SU-DHL-6 (cell line): Measurements from ENCODE around the gene KRT79.

Experiments used
- H2AFZ ChIP-seq: fragments of 200-600 bp; sonication (generic); 2 replicates; pipeline ENCODE4 v1.6.1; 2014; ENCODE audit warnings: low read depth, mild to moderate bottlenecking, moderate library complexity, mixed read lengths, antibody characterized with exemption, low read length; ENCODE audit not compliant: severe bottlenecking
- H3F3A ChIP-seq: fragments of 200-600 bp; shearing (Covaris generic); 2 replicates; pipeline ENCODE4 v1.6.0; 2016; ENCODE audit warnings: antibody characterized with exemption, mild to moderate bottlenecking; ENCODE audit not compliant: insufficient read depth
- H3K27ac ChIP-seq: fragments of 200-600 bp; sonication (generic); 2 replicates; pipeline ENCODE4 v1.5.1; 2016; ENCODE audit warnings: low read depth, mild to moderate bottlenecking, low read length, moderate library complexity, mixed read lengths
- H3K27me3 ChIP-seq: fragments of 200-600 bp; sonication (generic), shearing (Covaris generic); 2 replicates; pipeline ENCODE4 v1.6.0; 2014; ENCODE audit warnings: mild to moderate bottlenecking, low read length
- H3K36me3 ChIP-seq: fragments of 200-600 bp; sonication (generic); 2 replicates; pipeline ENCODE4 v1.6.1; 2014; ENCODE audit warnings: mild to moderate bottlenecking, low read length, mixed read lengths
- H3K4me2 ChIP-seq: fragments of 300-600, 200-600 bp; shearing (Covaris generic), sonication (generic); 2 replicates; pipeline ENCODE4 v1.6.0; 2014; ENCODE audit warnings: low read length, low read depth, mild to moderate bottlenecking; ENCODE audit not compliant: poor library complexity, severe bottlenecking
- H3K4me3 ChIP-seq: fragments of 200-600 bp; sonication (generic); 2 replicates; pipeline ENCODE4 v1.5.1; 2014; ENCODE audit warnings: antibody characterized with exemption, low read length, mild to moderate bottlenecking, mixed read lengths; ENCODE audit not compliant: insufficient read depth, poor library complexity, severe bottlenecking
- H3K79me2 ChIP-seq: fragments of 200-600 bp; sonication (generic); 2 replicates; pipeline ENCODE4 v1.6.1; 2014; ENCODE audit warnings: mild to moderate bottlenecking, low read length, moderate library complexity; ENCODE audit not compliant: insufficient read depth
- H3K9ac ChIP-seq: fragments of 200-600 bp; sonication (generic); 2 replicates; pipeline ENCODE4 v1.7.0; 2014; ENCODE audit warnings: mild to moderate bottlenecking, low read length
- H3K9me2 ChIP-seq: fragments of 200-600 bp; sonication (generic); replicated peaks from 2 replicates; pipeline ENCODE4 v1.6.1; 2014; ENCODE audit warnings: low read length; ENCODE audit not compliant: insufficient read depth
- H3K9me3 ChIP-seq: fragments of 200-600 bp; sonication (generic); 2 replicates; pipeline ENCODE4 v1.6.1; 2014; ENCODE audit warnings: low read length, mixed read lengths; ENCODE audit not compliant: insufficient read depth
- H4K20me1 ChIP-seq: fragments of 200-600 bp; sonication (generic); 2 replicates; pipeline ENCODE4 v1.6.1; 2014; ENCODE audit warnings: low read depth, mild to moderate bottlenecking, antibody characterized with exemption, low read length, moderate library complexity, mixed read lengths
- CTCF ChIP-seq: fragments of 200-600 bp; sonication (generic); IDR thresholded peaks from one replicate; pipeline ENCODE4 v1.5.1; 2017; ENCODE audit warnings: antibody characterized with exemption, mild to moderate bottlenecking, low read length, moderate library complexity; ENCODE audit not compliant: insufficient read depth, poor library complexity, severe bottlenecking
- EZH2phosphoT487 ChIP-seq: fragments of 200-600 bp; sonication (generic), shearing (Covaris generic); conservative IDR thresholded peaks from 2 replicates; pipeline ENCODE4 v1.6.1; 2018; ENCODE audit warnings: mild to moderate bottlenecking, antibody characterized with exemption, low read length, moderate library complexity, mixed read lengths

Gene KRT79

DNA sequence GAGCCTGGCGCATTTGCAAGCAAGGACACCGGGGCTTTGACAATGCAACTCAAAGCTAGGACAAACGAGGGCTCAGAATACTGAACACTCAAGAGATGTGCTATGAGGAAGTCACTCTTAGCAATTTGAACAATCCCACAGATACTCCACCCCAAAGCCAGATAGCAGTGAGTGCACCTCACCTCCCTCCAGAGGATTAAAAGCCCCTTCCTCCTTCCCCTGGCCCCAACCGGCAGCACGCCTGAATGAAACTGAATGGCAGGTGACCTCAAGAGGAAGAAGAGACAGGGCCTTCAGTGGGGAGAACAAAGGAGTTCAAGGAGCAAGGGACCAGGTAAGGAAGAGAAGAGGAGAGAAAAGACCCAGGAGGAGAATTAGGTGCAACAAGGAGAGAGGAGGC, 16.6 kb upstream of the KRT79 start:
- H3K27me3 ChIP-seq, result no peaks in the 10 kb centered on the region
- H3K27ac ChIP-seq, result no peak overlapping the region
- H3K9me3 ChIP-seq, result no peaks in the 10 kb centered on the region
- no peak overlapping the region for H2AFZ ChIP-seq
- H3K4me2 ChIP-seq, result no peak overlapping the region
- no peak for TF ChIP-seq CTCF
- H3K4me3 ChIP-seq, result no peak overlapping the region
- H3K9ac ChIP-seq, result no peak overlapping the region
- no peaks in the 10 kb centered on the region for H3F3A ChIP-seq
- no peaks in the 10 kb centered on the region for H3K9me2 ChIP-seq
- H4K20me1 ChIP-seq, result no peaks in the 10 kb centered on the region
- no peaks in the 10 kb centered on the region for H3K36me3 ChIP-seq
- H3K79me2 ChIP-seq, result no peaks in the 10 kb centered on the region

DNA sequence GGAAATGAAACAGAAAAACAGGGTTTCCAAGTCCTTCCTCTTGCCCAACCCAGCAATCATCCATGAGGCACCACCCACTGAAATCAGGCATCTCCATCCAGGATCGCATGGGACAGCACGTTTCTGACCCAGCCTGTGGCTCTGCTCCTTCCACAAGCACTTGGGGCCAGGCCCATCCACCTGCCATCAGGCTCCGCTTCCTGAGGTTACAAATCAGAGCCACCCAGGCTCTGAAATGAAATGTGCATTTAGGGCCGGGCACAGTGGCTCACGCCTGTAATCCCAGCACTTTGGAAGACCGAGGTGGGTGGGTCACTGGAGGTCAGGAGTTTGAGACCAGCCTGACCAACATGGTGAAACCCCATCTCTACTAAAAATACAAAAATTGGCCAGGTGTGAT, 15.4 kb upstream of the KRT79 start:
- Histone ChIP-seq H3K27me3 (no peaks in the 10 kb centered on the region), H4K20me1 (no peaks in the 10 kb centered on the region), H3K4me3 (no peak overlapping the region), H2AFZ (no peak overlapping the region), H3K9me3 (no peaks in the 10 kb centered on the region), H3K36me3 (no peaks in the 10 kb centered on the region), H3K9me2 (no peaks in the 10 kb centered on the region), H3F3A (no peaks in the 10 kb centered on the region), H3K9ac (no peak overlapping the region), H3K27ac (no peak overlapping the region), H3K4me2 (no peak overlapping the region), H3K79me2 (no peaks in the 10 kb centered on the region)
- TF ChIP-seq CTCF, result no peak
- no peak for TF ChIP-seq EZH2phosphoT487

GRCh38 chr12:52848661-52849255, 14.6 kb upstream of the KRT79 start, which contains the start of gene KRT78:
Gene KRT78, minus strand, starts transcription at chr12:52848994. Its CDS starts 64 bp downstream, at chr12:52848930.
- Histone ChIP-seq H3K4me2 (no peak within 1 kb of the TSS), H2AFZ (no peak within 1 kb of the TSS), H3K4me3 (no peak within 1 kb of the TSS), H3K36me3 (no peaks in the 10 kb centered on the region), H3K27ac (no peak within 1 kb of the TSS), H3K9ac (no peak within 1 kb of the TSS), H4K20me1 (no peaks in the 10 kb centered on the region), H3K79me2 (no peaks in the 10 kb centered on the region), H3K9me3 (no peaks in the 10 kb centered on the region), H3K9me2 (no peaks in the 10 kb centered on the region), H3K27me3 (no peaks in the 10 kb centered on the region), H3F3A (no peaks in the 10 kb centered on the region)
- no peak for TF ChIP-seq EZH2phosphoT487
- TF ChIP-seq CTCF, result no peak
